ENCODE results near the gene NKD2.

Gene NKD2

GRCh38 chr5:1039210-1039548 is 30.6 kb downstream of the NKD2 start:
- H3K9me3 ChIP-seq (ENCODE audit: control insufficient read depth, insufficient read depth, low read length): no peaks in the 10 kb centered on the region
- H3K4me1 ChIP-seq (ENCODE audit: insufficient read depth, low read length): no peaks in the 10 kb centered on the region
- H3K36me3 ChIP-seq (ENCODE audit: insufficient read depth, low read length): no peaks in the 10 kb centered on the region
- H3K9ac ChIP-seq (ENCODE audit: low read depth, low read length): no peak overlapping the region

GRCh38 chr5:1039706-1040260 is 31.2 kb downstream of the NKD2 start:
- no peaks in the 10 kb centered on the region for H3K9me3 ChIP-seq (ENCODE audit: control insufficient read depth, insufficient read depth, low read length)
- no peaks in the 10 kb centered on the region for H3K36me3 ChIP-seq (ENCODE audit: insufficient read depth, low read length)
- no peak overlapping the region for H3K9ac ChIP-seq (ENCODE audit: low read depth, low read length)
- H3K4me1 ChIP-seq (ENCODE audit: insufficient read depth, low read length): no peaks in the 10 kb centered on the region

GRCh38 chr5:1040571-1040970 is 32.0 kb downstream of the NKD2 start:
- H3K36me3 ChIP-seq (ENCODE audit: insufficient read depth, low read length): no peaks in the 10 kb centered on the region
- H3K9me3 ChIP-seq (ENCODE audit: control insufficient read depth, insufficient read depth, low read length): no peaks in the 10 kb centered on the region
- no peaks in the 10 kb centered on the region for H3K4me1 ChIP-seq (ENCODE audit: insufficient read depth, low read length)
- H3K9ac ChIP-seq (ENCODE audit: low read depth, low read length): no peak overlapping the region

- no peaks in the 10 kb centered on the region for H3K9me3 ChIP-seq (ENCODE audit: control insufficient read depth, insufficient read depth, low read length)
- no peaks in the 10 kb centered on the region for H3K4me1 ChIP-seq (ENCODE audit: insufficient read depth, low read length)
- H3K36me3 ChIP-seq (ENCODE audit: insufficient read depth, low read length): no peaks in the 10 kb centered on the region
- H3K9ac ChIP-seq (ENCODE audit: low read depth, low read length): no peak overlapping the region
Measured at GRCh38 chr5:1041225-1042143, 32.9 kb downstream of the NKD2 start.

GRCh38 chr5:1042626-1043025 is 34.0 kb downstream of the NKD2 start:
- no peaks in the 10 kb centered on the region for H3K9me3 ChIP-seq (ENCODE audit: control insufficient read depth, insufficient read depth, low read length)
- no peaks in the 10 kb centered on the region for H3K4me1 ChIP-seq (ENCODE audit: insufficient read depth, low read length)
- no peak overlapping the region for H3K9ac ChIP-seq (ENCODE audit: low read depth, low read length)
- no peaks in the 10 kb centered on the region for H3K36me3 ChIP-seq (ENCODE audit: insufficient read depth, low read length)

- Histone ChIP-seq H3K36me3 (ENCODE audit: insufficient read depth, low read length) (no peaks in the 10 kb centered on the region), H3K4me1 (ENCODE audit: insufficient read depth, low read length) (no peaks in the 10 kb centered on the region), H3K9me3 (ENCODE audit: control insufficient read depth, insufficient read depth, low read length) (no peaks in the 10 kb centered on the region), H3K9ac (ENCODE audit: low read depth, low read length) (no peak overlapping the region)
Measured at GRCh38 chr5:1043327-1043726, 34.7 kb downstream of the NKD2 start.

- Histone ChIP-seq H3K4me1 (ENCODE audit: insufficient read depth, low read length) (no peaks in the 10 kb centered on the region), H3K36me3 (ENCODE audit: insufficient read depth, low read length) (no peaks in the 10 kb centered on the region), H3K9ac (ENCODE audit: low read depth, low read length) (no peak overlapping the region), H3K9me3 (ENCODE audit: control insufficient read depth, insufficient read depth, low read length) (no peaks in the 10 kb centered on the region)
Measured at GRCh38 chr5:1044117-1044516, 35.5 kb downstream of the NKD2 start.

- Histone ChIP-seq H3K4me1 (ENCODE audit: insufficient read depth, low read length) (no peaks in the 10 kb centered on the region), H3K9ac (ENCODE audit: low read depth, low read length) (no peak overlapping the region), H3K36me3 (ENCODE audit: insufficient read depth, low read length) (no peaks in the 10 kb centered on the region), H3K9me3 (ENCODE audit: control insufficient read depth, insufficient read depth, low read length) (no peaks in the 10 kb centered on the region)
Measured at GRCh38 chr5:1045960-1046560, 37.5 kb downstream of the NKD2 start.

- H3K36me3 ChIP-seq (ENCODE audit: insufficient read depth, low read length): no peaks in the 10 kb centered on the region
- H3K9me3 ChIP-seq (ENCODE audit: control insufficient read depth, insufficient read depth, low read length): no peaks in the 10 kb centered on the region
- no peaks in the 10 kb centered on the region for H3K4me1 ChIP-seq (ENCODE audit: insufficient read depth, low read length)
- no peak overlapping the region for H3K9ac ChIP-seq (ENCODE audit: low read depth, low read length)
Measured at GRCh38 chr5:1047332-1047965, 38.8 kb downstream of the NKD2 start.

GRCh38 chr5:1048162-1048721 is 39.6 kb downstream of the NKD2 start:
- Histone ChIP-seq H3K9me3 (ENCODE audit: control insufficient read depth, insufficient read depth, low read length) (no peaks in the 10 kb centered on the region), H3K4me1 (ENCODE audit: insufficient read depth, low read length) (no peaks in the 10 kb centered on the region), H3K36me3 (ENCODE audit: insufficient read depth, low read length) (no peaks in the 10 kb centered on the region), H3K9ac (ENCODE audit: low read depth, low read length) (no peak overlapping the region)

- H3K9ac ChIP-seq (ENCODE audit: low read depth, low read length): no peak overlapping the region
- H3K9me3 ChIP-seq (ENCODE audit: control insufficient read depth, insufficient read depth, low read length): no peaks in the 10 kb centered on the region
- H3K36me3 ChIP-seq (ENCODE audit: insufficient read depth, low read length): no peaks in the 10 kb centered on the region
- H3K4me1 ChIP-seq (ENCODE audit: insufficient read depth, low read length): no peaks in the 10 kb centered on the region
Measured at GRCh38 chr5:1048861-1049838, 40.5 kb downstream of the NKD2 start.

- Histone ChIP-seq H3K4me1 (ENCODE audit: insufficient read depth, low read length) (no peaks in the 10 kb centered on the region), H3K36me3 (ENCODE audit: insufficient read depth, low read length) (no peaks in the 10 kb centered on the region), H3K9ac (ENCODE audit: low read depth, low read length) (no peak overlapping the region), H3K9me3 (ENCODE audit: control insufficient read depth, insufficient read depth, low read length) (no peaks in the 10 kb centered on the region)
Measured at GRCh38 chr5:1050423-1051365, 42.1 kb downstream of the NKD2 start.

GRCh38 chr5:1051366-1051720 is 42.7 kb downstream of the NKD2 start:
- H3K36me3 ChIP-seq (ENCODE audit: insufficient read depth, low read length): no peaks in the 10 kb centered on the region
- no peaks in the 10 kb centered on the region for H3K4me1 ChIP-seq (ENCODE audit: insufficient read depth, low read length)
- no peak overlapping the region for H3K9ac ChIP-seq (ENCODE audit: low read depth, low read length)
- H3K9me3 ChIP-seq (ENCODE audit: control insufficient read depth, insufficient read depth, low read length): no peaks in the 10 kb centered on the region
